ENCODE data around the gene TM9SF2.
"Not testable (repeated sequence)": the region's sequence is repeated elsewhere in the genome, so short reads cannot be mapped to it uniquely, and the experiment has no call there.

The TM9SF2 gene

DNA sequence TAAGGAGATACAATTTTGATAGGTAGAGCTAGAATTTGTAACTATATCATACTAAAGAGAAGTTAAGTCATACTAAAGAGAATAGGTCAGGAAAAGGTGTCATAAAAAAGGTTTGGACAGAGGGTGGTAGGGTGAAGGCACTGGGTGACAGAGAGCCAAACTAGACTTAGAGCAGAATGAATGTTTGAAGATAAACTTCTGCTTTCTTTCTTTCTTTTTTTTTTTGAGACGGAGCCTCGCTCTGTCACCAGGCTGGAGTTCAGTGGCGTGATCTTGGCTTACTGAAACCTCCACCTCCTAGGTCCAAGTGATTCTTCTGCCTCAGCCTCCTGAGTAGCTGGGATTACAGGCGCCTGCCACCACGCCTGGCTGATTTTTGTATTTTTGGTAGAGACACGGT, 44.1 kb downstream of the TM9SF2 start:
- DNase-seq (ENCODE audit: low spot score in 2 of 2), result no peak
- Mint-ChIP-seq H3K27ac (no peak overlapping the region), H3K9me3 (no peaks in the 10 kb centered on the region), H3K4me1 (peaks cover 51% of the 10 kb centered on the region), H3K36me3 (peaks cover 100% of the 10 kb centered on the region), H3K4me3 (no peak overlapping the region)
- ATAC-seq, result no peak

DNA sequence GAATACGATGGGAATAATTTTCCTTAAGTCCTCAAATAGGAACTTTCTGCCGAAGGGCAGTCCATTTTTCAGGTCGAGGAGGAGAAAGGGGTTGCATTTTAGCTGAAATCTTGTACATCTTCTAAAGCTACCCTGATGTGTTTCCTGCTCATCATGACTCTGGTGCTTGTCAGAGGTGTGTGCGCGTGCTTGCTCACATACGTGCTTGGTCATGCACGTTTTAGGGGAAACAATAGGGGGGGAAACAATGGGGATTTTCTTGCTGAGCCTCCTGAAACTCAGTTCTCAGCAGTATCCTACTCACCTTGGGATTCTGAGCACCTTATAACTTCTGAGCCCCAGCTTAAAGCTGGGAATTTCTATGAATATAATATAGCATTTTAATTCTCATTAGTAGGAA, 44.7 kb downstream of the TM9SF2 start:
- ATAC-seq (no peak), DNase-seq (ENCODE audit: low spot score in 2 of 2) (no peak)
- peaks cover 100% of the 10 kb centered on the region for H3K36me3 Mint-ChIP-seq
- H3K4me1 Mint-ChIP-seq, result peaks cover 45% of the 10 kb centered on the region
- H3K9me3 Mint-ChIP-seq, result no peaks in the 10 kb centered on the region
- H3K27ac Mint-ChIP-seq, result no peak overlapping the region
- no peak overlapping the region for H3K4me3 Mint-ChIP-seq

DNA sequence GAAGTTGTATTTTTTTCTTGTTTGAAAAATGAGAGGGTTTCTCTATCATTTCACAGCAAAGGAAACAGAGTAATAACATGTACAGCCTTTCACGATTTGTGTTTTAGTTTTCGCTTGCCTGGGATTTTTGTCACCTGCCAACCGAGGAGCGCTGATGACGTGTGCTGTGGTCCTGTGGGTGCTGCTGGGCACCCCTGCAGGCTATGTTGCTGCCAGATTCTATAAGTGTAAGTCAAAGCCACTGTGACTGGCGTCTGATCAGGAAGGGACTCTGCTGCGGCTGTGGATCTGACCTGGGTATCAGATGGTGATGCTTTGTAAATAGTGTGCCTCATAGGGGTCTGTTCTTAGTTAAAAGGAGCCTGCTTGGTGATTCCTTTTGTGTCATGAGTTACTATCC, 45.6 kb downstream of the TM9SF2 start:
- no peaks in the 10 kb centered on the region for H3K9me3 Mint-ChIP-seq
- no peak overlapping the region for H3K27ac Mint-ChIP-seq
- no peak for ATAC-seq
- no peak for DNase-seq (ENCODE audit: low spot score in 2 of 2)
- H3K4me1 Mint-ChIP-seq, result peaks cover 41% of the 10 kb centered on the region
- H3K36me3 Mint-ChIP-seq, result peaks cover 100% of the 10 kb centered on the region
- H3K4me3 Mint-ChIP-seq, result no peak overlapping the region

DNA sequence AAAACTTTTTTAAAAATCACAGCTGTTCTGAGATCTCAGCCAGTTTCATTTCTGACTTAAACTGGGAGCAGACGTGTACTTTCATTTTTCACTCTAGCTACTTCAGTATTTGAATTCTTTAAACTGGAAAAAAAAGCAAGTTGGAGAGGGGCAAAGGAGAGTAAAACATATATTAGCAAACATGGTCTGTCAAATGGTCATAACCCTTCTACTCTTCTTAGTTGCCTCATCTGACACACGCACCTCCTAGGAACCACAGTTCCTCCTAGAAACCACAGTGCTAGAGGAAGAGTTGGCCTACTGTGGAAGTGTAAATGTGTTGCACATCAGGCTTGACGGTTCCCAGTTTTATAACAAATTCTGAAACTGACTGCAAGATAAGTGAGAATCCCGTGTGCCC, 47.2 kb downstream of the TM9SF2 start:
- ATAC-seq, result peak; percentile 89
- DNase-seq (ENCODE audit: low spot score in 2 of 2), result no peak
- Mint-ChIP-seq H3K9me3 (no peaks in the 10 kb centered on the region), H3K27ac (no peak overlapping the region), H3K4me3 (no peak overlapping the region), H3K36me3 (peaks cover 100% of the 10 kb centered on the region), H3K4me1 (peaks cover 28% of the 10 kb centered on the region)

DNA sequence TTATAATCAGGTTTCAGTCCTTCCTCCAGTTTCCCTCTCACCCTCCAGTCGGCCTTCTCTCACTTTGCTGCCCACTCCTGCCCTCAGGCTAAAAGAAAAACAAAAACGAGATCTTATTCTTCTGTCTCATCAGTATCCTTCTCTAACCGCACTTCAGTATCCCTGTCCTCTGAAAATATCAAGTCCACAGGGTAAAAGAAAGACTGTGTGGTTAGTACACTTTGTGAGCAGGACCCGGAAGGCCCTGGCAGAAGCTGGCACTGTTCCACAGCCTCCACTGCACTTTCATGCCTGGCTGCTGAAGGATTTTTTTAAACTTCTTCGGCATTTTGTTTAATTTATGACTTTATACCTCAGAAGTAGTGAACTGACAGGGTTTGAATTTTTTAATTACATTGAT, 51.8 kb downstream of the TM9SF2 start:
- DNase-seq (ENCODE audit: low spot score in 2 of 2) (no peak), ATAC-seq (no peak)
- no peak overlapping the region for H3K27ac Mint-ChIP-seq
- H3K36me3 Mint-ChIP-seq, result peaks cover 100% of the 10 kb centered on the region
- H3K4me3 Mint-ChIP-seq, result no peak overlapping the region
- peaks cover 35% of the 10 kb centered on the region for H3K4me1 Mint-ChIP-seq
- H3K9me3 Mint-ChIP-seq, result no peaks in the 10 kb centered on the region

DNA sequence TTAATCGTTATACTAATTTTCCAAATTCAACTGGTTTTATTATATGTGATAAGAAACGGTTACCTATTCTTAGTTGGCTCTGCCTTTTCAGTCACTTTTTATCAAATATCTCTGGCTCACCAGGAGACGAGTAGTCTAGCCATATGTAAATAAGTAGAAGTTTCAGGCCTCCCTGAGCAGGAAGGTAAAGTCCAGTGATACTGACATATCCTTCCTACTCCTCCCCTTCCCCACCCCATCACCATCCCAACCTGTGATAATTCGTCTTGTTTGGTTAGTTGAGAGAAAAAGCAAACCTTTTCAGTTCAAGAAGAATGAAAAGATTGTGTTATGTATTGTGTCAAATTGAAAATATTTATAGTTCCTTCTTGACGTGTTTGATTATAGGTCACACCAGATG, 53.9 kb downstream of the TM9SF2 start:
- Mint-ChIP-seq H3K36me3 (peaks cover 100% of the 10 kb centered on the region), H3K4me1 (peaks cover 30% of the 10 kb centered on the region), H3K9me3 (no peaks in the 10 kb centered on the region), H3K4me3 (no peak overlapping the region), H3K27ac (no peak overlapping the region)
- DNase-seq (ENCODE audit: low spot score in 2 of 2) (no peak), ATAC-seq (no peak)

DNA sequence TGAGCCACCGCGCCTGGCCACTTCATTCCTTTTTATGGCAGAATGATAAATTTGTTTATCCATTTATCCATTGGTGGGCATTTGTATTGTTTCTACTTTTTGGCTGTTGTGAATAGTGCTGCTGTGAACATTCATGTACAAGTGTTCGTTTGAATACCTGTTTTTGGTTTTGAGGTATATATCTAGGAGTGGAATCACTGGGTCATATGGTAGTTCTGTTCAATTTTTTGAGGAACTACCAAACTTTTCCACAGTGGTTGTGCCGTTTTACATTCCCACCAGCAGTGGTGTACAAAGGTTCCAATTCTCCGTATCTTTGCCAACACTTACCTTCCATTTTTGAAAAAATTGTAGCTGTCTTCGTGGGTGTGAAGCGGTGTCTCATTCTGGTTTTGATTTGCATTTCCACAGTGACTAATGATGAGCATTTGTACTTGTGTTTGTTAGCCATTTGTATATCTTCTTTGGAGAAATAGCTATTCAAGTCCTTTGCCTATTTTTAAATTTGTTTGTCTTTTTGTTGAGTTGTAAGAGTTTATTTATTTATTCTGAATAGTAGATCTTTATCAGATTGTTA, 55.7 kb downstream of the TM9SF2 start:
- ATAC-seq (peak; percentile 67), DNase-seq (ENCODE audit: low spot score in 2 of 2) (no peak)
- Mint-ChIP-seq H3K4me3 (no peak overlapping the region), H3K36me3 (peaks cover 99% of the 10 kb centered on the region), H3K4me1 (peaks cover 27% of the 10 kb centered on the region), H3K27ac (peak overlapping the region; percentile 20), H3K9me3 (no peaks in the 10 kb centered on the region)

DNA sequence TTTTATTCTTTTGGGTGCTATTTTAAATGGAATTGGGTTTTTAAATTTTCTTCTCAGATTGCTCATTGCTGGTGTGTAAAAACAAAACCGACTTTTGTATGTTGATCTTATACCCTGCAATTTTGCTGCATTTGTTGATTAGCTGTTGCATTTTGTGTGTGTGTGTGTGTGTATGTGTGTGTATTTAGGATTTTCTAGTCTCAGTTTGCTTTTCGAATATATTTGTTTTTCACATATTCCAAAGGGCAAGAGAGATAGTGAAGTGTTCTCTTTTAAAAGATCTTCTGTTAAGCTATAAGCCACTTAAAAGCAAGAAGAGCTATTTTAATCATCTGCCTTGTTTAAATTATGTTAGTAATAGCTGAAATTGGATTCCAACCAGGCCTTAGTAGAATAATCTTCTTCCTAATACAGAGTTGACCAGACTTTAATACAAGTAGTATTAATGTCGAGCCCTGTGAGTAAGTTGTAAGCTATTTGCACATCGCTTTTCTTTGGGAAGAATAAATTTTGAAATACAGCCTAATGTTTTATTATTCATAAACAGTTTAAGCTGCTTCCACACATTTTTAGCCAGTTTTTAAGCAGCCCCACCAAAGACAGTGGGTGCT, 57.4 kb downstream of the TM9SF2 start:
- Mint-ChIP-seq H3K4me3 (no peak overlapping the region), H3K4me1 (peaks cover 27% of the 10 kb centered on the region), H3K9me3 (no peaks in the 10 kb centered on the region), H3K36me3 (peaks cover 99% of the 10 kb centered on the region), H3K27ac (no peak overlapping the region)
- DNase-seq (ENCODE audit: low spot score in 2 of 2) (no peak), ATAC-seq (no peak)

DNA sequence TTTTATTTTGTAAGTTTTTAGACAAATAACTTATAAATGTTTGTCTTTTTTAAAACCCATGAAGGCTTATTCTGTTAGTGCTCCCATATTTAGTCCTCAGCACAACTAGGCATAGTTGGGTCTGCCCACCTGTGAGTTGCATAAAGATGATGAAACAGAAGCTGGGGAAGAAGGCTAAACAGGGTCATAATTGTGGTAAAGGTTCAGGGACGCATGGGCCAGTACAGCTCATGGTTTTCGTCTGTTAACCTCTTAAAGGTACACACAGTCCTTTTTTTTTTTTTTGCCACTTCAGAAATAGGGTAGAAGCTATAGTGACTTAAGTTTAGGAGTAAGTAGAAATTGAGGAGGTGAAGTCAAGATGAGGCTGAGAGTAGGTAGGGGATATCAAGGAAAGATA, 58.3 kb downstream of the TM9SF2 start:
- Mint-ChIP-seq H3K9me3 (no peaks in the 10 kb centered on the region), H3K27ac (no peak overlapping the region), H3K4me3 (no peak overlapping the region), H3K4me1 (peaks cover 27% of the 10 kb centered on the region), H3K36me3 (peaks cover 99% of the 10 kb centered on the region)
- DNase-seq (ENCODE audit: low spot score in 2 of 2), result no peak
- ATAC-seq, result no peak

DNA sequence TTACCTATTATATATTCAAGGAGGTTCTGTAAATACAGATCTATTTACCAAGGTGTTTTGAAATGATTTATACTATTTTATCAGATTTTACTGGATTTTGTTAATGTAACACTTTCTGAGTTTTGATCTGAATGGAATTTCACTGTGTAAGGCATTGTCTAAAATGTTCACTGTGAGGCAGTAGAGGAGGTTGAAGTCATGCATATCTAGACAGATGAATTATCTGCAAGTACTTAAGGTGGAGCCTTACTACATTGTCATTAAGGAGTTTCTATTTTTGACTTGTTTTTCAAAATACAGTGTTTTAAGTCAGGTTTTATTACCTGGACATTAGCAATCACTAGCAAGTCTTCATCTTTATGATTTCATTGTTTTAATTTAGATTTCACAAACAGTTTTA, 62.1 kb downstream of the TM9SF2 start:
- H3K36me3 Mint-ChIP-seq, result peaks cover 87% of the 10 kb centered on the region
- H3K4me1 Mint-ChIP-seq, result peaks cover 13% of the 10 kb centered on the region
- peaks cover under 1% of the 10 kb centered on the region for H3K9me3 Mint-ChIP-seq
- ATAC-seq (no peak), DNase-seq (ENCODE audit: low spot score in 2 of 2) (no peak)
- H3K4me3 Mint-ChIP-seq, result no peak overlapping the region
- no peak overlapping the region for H3K27ac Mint-ChIP-seq

DNA sequence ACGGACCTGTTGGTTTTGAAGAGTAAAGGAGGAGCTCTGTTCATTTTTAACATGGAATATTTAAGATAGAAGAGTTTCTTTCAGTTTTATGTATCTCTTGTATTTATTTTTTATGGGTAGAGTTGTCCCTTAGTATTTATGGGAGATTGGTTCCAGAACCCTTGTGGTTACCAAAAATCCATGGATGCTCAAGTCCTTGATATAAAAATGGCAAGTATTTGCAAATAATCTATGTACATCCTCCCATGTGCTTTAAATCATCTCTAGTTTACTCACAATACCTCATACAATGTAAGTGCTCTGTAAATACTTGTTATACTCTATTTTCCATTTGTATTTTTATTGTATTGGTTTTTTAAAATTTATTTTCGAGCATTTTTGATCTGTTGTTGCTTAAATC, 63.1 kb downstream of the TM9SF2 start:
- Mint-ChIP-seq H3K4me3 (no peak overlapping the region), H3K9me3 (peaks cover 5% of the 10 kb centered on the region), H3K36me3 (peaks cover 78% of the 10 kb centered on the region), H3K27ac (no peak overlapping the region), H3K4me1 (peaks cover 9% of the 10 kb centered on the region)
- ATAC-seq, result no peak
- DNase-seq (ENCODE audit: low spot score in 2 of 2), result no peak

DNA sequence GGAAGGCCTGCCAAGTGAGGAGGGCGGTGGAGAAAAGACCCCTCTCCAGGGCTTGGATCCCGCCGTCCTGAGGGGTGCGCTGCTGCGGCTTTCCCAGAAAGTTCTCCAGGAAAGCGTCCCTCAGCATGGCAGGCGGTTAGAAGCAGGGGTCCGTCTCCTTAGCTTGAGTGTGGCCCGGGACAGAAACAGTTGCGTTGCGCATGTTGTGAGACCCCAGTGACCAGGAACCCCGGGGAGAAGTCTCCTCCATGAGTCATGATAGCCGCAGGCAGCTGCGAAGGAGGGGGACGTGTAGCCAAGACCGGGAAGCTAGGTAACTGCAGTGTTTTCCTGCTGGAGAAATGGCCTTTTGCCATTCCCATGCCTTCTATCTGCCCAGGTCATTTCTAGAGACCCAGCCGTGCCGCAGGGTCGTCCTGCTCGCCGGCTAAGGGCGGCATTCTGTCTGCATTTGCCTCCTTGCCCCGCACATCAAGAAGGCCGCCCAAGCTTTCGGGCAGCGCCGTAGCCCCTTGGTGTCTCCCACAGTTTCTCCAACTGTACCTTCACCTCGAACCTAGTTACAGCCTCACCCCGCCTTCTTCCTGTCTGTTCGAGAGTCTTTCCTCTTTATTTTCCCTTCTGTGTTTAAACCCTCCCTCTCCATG, 64.3 kb downstream of the TM9SF2 start:
- peaks cover 9% of the 10 kb centered on the region for H3K4me1 Mint-ChIP-seq
- H3K36me3 Mint-ChIP-seq, result peaks cover 65% of the 10 kb centered on the region
- DNase-seq (ENCODE audit: low spot score in 2 of 2) (no peak), ATAC-seq (no peak)
- H3K4me3 Mint-ChIP-seq, result peak overlapping the region; percentile 33
- peak overlapping the region; percentile 58 for H3K27ac Mint-ChIP-seq
- peaks cover 5% of the 10 kb centered on the region for H3K9me3 Mint-ChIP-seq

DNA sequence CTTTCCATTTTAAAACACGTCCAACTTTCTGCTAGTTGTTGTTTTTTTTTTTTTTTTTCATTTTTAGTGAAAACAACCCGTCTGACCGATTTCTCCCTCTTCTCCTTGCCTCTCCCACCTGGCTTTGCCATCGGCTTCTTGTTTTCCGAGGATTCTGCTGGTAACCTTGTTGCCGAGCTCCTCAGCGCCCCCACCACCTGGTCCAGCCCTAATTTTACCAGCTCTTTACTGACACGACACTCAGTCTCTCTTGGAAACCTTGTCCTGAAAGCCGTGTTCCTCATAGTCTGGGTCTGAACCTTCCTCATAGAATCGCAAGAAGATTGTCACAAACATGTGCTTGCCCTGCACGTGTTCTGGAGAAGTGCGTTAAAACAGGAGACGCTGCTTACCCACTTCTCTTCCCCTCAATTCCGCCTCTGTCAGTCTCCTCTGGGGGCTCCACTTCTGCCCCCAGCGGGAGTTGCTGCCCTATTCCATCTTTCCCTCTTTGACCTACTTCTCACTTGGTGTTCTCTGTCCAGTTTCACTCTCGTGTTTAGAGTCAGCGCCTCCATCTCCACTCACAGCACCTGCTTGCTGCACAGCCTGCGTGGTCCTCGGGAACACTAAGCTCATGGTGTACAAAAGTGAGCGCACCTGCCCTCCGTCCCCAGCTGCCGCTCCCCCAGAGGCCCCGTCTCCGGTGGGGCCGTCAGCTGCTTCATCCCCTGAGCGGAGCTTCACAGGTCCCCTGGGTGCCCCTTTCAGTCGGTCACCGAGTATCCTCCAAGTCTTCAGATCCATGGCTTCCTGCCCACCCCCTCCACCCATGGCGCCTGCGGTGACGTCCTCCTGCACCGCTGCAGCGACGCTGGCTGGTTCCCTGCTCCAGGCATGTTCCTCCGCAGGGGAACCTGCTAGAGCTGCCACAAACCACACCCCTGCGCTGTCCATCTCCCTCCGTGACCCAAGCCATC, 65.1 kb downstream of the TM9SF2 start:
- Mint-ChIP-seq H3K36me3 (peaks cover 57% of the 10 kb centered on the region), H3K27ac (peak overlapping the region; percentile 58), H3K4me3 (peak overlapping the region; percentile 33), H3K4me1 (peaks cover 9% of the 10 kb centered on the region), H3K9me3 (peaks cover 5% of the 10 kb centered on the region)
- no peak for DNase-seq (ENCODE audit: low spot score in 2 of 2)
- peak; percentile 31 for ATAC-seq

DNA sequence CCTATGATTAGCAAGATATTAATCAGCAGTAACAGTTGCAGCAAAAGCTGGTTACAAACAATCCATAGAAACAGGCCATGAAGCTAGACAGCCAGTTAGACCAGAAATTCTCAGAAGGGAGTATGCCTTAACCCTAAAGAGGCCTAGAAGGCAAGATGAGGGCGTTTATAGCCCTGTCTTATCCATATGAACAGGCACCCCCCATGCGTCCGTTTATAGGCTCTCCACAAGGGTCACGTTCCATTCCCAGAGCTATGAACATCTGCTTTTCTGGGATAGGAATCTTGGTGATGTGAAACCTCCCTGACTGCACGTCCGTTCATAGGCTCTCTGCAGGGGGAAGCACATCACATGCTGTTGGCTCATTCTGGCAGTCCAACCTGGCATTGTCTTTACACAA, 67.6 kb downstream of the TM9SF2 start:
- ATAC-seq; H3K27ac Mint-ChIP-seq; H3K9me3 Mint-ChIP-seq; H3K4me1 Mint-ChIP-seq; DNase-seq (ENCODE audit: low spot score in 2 of 2); H3K4me3 Mint-ChIP-seq: not testable (repeated sequence)
- peaks cover 34% of the 10 kb centered on the region for H3K36me3 Mint-ChIP-seq

DNA sequence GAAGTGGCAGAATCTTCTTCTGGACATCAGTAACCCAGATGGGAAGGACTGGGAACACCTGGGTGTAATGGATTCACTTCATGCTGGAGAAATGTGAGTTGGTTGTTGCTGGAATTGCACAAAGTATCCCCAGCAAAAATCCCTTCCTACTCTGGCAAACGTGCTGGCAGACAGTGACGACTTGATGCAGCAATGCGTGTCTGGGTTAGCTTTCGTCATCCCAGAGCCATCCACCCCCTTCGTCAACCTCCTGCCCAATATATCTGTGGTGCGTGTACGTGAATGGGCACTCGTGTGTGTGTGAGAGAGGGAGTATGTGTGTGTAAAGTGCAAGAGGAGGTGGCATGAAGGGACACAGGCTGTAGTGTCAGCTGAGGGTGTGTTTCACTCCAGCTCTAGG, 70.9 kb downstream of the TM9SF2 start:
- Mint-ChIP-seq H3K27ac (no peak overlapping the region), H3K36me3 (peaks cover 3% of the 10 kb centered on the region), H3K4me1 (no peaks in the 10 kb centered on the region), H3K4me3 (no peak overlapping the region), H3K9me3 (peaks cover 5% of the 10 kb centered on the region)
- DNase-seq (ENCODE audit: low spot score in 2 of 2) (no peak), ATAC-seq (no peak)
